ENCODE data around the gene MYLK2.

DNA sequence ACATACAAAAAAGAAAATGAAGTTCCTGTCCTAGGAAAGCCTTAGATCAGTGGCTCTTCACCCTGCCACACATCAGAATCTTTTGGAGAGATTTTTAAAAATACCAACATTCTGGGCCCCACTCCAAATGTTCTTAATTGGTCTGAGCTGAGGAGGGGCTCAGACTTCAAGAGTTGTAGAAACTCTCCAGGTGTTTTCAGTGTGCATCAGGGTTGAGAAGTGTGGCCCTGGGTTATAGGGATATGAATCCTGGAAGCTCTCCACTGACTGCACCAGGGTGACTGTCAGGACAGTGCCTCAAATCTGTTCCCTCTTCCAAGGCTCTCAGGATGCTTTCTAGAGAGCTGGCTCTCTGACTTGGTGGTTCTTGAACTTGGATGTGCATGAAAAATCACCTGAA lies 5.5 kb upstream of the MYLK2 start:
- TF ChIP-seq POLR2A (IDR thresholded peaks at IDR 0.05) = no peak
- TF ChIP-seq, protein P1, sequence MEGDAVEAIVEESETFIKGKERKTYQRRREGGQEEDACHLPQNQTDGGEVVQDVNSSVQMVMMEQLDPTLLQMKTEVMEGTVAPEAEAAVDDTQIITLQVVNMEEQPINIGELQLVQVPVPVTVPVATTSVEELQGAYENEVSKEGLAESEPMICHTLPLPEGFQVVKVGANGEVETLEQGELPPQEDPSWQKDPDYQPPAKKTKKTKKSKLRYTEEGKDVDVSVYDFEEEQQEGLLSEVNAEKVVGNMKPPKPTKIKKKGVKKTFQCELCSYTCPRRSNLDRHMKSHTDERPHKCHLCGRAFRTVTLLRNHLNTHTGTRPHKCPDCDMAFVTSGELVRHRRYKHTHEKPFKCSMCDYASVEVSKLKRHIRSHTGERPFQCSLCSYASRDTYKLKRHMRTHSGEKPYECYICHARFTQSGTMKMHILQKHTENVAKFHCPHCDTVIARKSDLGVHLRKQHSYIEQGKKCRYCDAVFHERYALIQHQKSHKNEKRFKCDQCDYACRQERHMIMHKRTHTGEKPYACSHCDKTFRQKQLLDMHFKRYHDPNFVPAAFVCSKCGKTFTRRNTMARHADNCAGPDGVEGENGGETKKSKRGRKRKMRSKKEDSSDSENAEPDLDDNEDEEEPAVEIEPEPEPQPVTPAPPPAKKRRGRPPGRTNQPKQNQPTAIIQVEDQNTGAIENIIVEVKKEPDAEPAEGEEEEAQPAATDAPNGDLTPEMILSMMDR (IDR thresholded peaks at IDR 0.05) = no peak

Measured in lower leg skin (tissue), 3 donors.